Gastroesophageal sphincter (tissue), 4 donors: ENCODE data around the gene TSHZ2. TPM values are rescaled to one million over a fixed set of nuclear protein-coding genes. Genes with fewer than 3 reads are reported as not detected.

Experiments
- ATAC-seq: fragments of 150-250 bp; one replicate; pipeline ENCODE4 v1.9.1; 2016; ENCODE audit warnings: mild to moderate bottlenecking, moderate library complexity
- H3K27ac ChIP-seq, 4 donors: fragments of 200-600 bp; sonication (generic) in 3 of 4; 1 replicate in 3 of 4; 2 replicates in 1 of 4; pipeline ENCODE4 v1.5.1; 2016 to 2019
- H3K27me3 ChIP-seq: fragments of 200-600 bp; sonication (generic); one replicate; pipeline ENCODE4 v1.5.1; 2019
- H3K36me3 ChIP-seq, 2 donors: fragments of 200-600 bp; sonication (generic); one replicate each; pipeline ENCODE4 v1.5.1; 2019; ENCODE audit warnings: control low read depth in 1 of 2
- H3K4me1 ChIP-seq, 3 donors: fragments of 200-600 bp; sonication (generic); 1 replicate in 2 of 3; 2 replicates in 1 of 3; pipeline ENCODE4 v1.5.1; 2016 to 2019; ENCODE audit warnings: control low read depth in 2 of 3
- H3K4me3 ChIP-seq, 2 donors: fragments of 200-600 bp; sonication (generic); one replicate each; pipeline ENCODE4 v1.5.1; 2019; ENCODE audit warnings: mild to moderate bottlenecking in 1 of 2, moderate library complexity in 1 of 2
- H3K9me3 ChIP-seq, 3 donors: fragments of 200-600 bp; sonication (generic); one replicate each; pipeline ENCODE4 v1.5.1; 2017 to 2019; ENCODE audit warnings: control low read depth in 2 of 3
- CTCF ChIP-seq, 4 experiments: fragments of 200-600 bp in 2 of 4; fragments of 450-650 bp in 2 of 4; sonication (generic) in 1 of 4; IDR thresholded peaks; one replicate each; pipeline ENCODE4 v1.5.1; 2017 to 2019; ENCODE audit warnings: antibody characterized with exemption in 4 of 4, mild to moderate bottlenecking in 2 of 4, moderate library complexity in 2 of 4
- EP300 ChIP-seq: sonication (generic); formaldehyde crosslinking; IDR thresholded peaks from one replicate; pipeline ENCODE4 v1.6.1; 2017; ENCODE audit warnings: antibody characterized with exemption, mild to moderate bottlenecking
- POLR2A ChIP-seq, 2 donors: fragments of 450-650 bp; IDR thresholded peaks; one replicate each; pipeline ENCODE4 v1.6.1; 2017; ENCODE audit warnings: antibody characterized with exemption in 2 of 2, mild to moderate bottlenecking in 2 of 2, moderate library complexity in 1 of 2
- POLR2AphosphoS5 ChIP-seq: sonication (generic); formaldehyde crosslinking; IDR thresholded peaks from one replicate; pipeline ENCODE4 v1.6.1; 2017; ENCODE audit warnings: antibody characterized with exemption
- WGBS, 2 donors: methylation state at CpG; one replicate each; pipeline ENCODE4 v1.1.5; 2018; ENCODE audit warnings: low coverage in 1 of 2; 5-methylcytosine and 5-hydroxymethylcytosine counted together
- total RNA-seq, 4 donors: library from RNA; depleted of rRNA; stranded (reverse); fragments of >200 nt; gene quantifications; one replicate each; pipeline ENCODE4 v1.1.0, GENCODE V29; 2016

TSHZ2 gene
- total RNA-seq, 4 donors from 2014 or later: 9.9 to 21.3 (median 12.2) TPM

GRCh38 chr20:53284256-53284655, 312.1 kb downstream of the TSHZ2 start:
- H3K36me3 ChIP-seq: no peaks in the 10 kb centered on the region
- no peak overlapping the region for H3K4me3 ChIP-seq
- 81 to 86% methylated on average over 9 to 11 of the region's 11 CpGs for WGBS, 2 donors
- no peaks in the 10 kb centered on the region for H3K27me3 ChIP-seq
- ATAC-seq: no peak
- no peaks in the 10 kb centered on the region for H3K4me1 ChIP-seq
- H3K27ac ChIP-seq: no peak overlapping the region
- TF ChIP-seq EP300: no peak
- no peak for TF ChIP-seq CTCF (IDR thresholded peaks at IDR 0.05)
- no peak for TF ChIP-seq POLR2AphosphoS5
- no peak for TF ChIP-seq POLR2A (IDR thresholded peaks at IDR 0.05)
- no peaks in the 10 kb centered on the region for H3K9me3 ChIP-seq

- no peak for TF ChIP-seq CTCF (IDR thresholded peaks at IDR 0.05)
- no peak overlapping the region for H3K4me3 ChIP-seq
- no peak for ATAC-seq
- no peak overlapping the region for H3K27ac ChIP-seq
- 74 to 100% methylated on average over 2 to 6 of the region's 11 CpGs for WGBS, 2 donors
- H3K9me3 ChIP-seq: no peaks in the 10 kb centered on the region
- no peaks in the 10 kb centered on the region for H3K4me1 ChIP-seq
- no peaks in the 10 kb centered on the region for H3K27me3 ChIP-seq
- no peaks in the 10 kb centered on the region for H3K36me3 ChIP-seq
Observed at GRCh38 chr20:53284696-53285095, 312.5 kb downstream of the TSHZ2 start.

DNA sequence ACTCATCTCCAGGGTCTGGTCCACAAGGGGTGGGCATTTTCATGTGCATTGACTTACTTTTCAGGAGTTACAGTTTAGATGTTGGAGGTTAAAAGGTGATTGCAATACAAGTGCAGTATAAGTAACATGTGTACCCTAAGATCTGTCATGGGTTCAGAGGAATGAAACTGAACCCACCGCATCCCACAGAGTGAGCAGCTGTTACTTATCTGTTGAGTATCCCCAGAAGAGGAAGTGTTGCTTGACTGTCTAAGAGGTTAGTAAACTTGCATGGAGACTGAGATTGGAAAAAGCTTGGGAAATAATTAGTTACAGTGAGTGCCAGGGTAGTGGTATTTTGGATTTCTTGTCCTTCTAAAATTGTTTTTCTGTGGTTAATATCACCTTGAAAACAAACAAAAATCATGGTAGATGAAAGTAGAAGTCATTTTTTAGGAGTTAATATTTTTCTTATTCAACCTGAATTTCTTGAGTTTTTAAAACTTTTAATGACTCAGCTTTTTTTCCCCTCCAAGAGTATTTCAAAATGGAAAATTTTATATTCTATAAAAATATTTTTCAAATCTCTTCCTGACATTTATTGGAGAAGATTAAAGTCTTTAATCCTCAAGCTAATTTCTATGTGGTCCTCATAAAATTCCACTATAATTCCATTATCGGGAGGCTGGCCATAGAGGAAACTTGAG, 315.3 kb downstream of the TSHZ2 start:
- Histone ChIP-seq H3K4me1 (no peaks in the 10 kb centered on the region), H3K4me3 (no peak overlapping the region), H3K9me3 (no peaks in the 10 kb centered on the region), H3K36me3 (no peaks in the 10 kb centered on the region), H3K27ac (no peak overlapping the region), H3K27me3 (no peaks in the 10 kb centered on the region)
- TF ChIP-seq CTCF (IDR thresholded peaks at IDR 0.05) (no peak), EP300 (no peak), POLR2A (IDR thresholded peaks at IDR 0.05) (no peak), POLR2AphosphoS5 (no peak)
- ATAC-seq: no peak
- 63 to 100% methylated on average over 1 to 2 of the region's 2 CpGs for WGBS, 2 donors

GRCh38 chr20:53291548-53291947, 319.4 kb downstream of the TSHZ2 start:
- TF ChIP-seq CTCF (IDR thresholded peaks at IDR 0.05): no peak
- no peak for TF ChIP-seq POLR2AphosphoS5
- TF ChIP-seq POLR2A (IDR thresholded peaks at IDR 0.05): no peak
- TF ChIP-seq EP300: no peak
- Histone ChIP-seq H3K27me3 (no peaks in the 10 kb centered on the region), H3K36me3 (no peaks in the 10 kb centered on the region), H3K9me3 (no peaks in the 10 kb centered on the region), H3K27ac (no peak overlapping the region), H3K4me3 (no peak overlapping the region), H3K4me1 (no peaks in the 10 kb centered on the region)
- no peak for ATAC-seq
- WGBS, 2 donors: 80 to 96% methylated on average over 1 to 3 of the region's 3 CpGs

DNA sequence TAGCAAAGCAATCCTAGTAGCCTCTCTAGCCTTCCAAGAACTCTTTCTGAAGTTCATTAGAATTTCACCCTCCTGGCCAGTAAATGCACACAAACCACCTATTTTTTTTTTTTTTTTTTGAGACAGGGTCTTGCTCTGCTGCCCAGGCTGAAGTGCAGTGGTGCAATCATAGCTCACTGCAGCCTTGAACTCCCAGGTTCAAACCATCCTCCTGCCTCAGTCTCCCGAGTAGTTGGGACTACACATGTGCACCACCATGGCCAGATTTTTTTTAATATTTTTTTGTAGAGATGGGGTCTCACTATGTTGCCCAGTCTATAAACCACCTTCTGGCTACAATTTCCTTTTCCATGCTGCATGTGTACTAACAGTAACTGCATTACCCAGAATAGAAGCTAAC, 320.2 kb downstream of the TSHZ2 start:
- TF ChIP-seq POLR2A (IDR thresholded peaks at IDR 0.05): no peak
- no peak for TF ChIP-seq EP300
- TF ChIP-seq CTCF (IDR thresholded peaks at IDR 0.05): no peak
- no peak for TF ChIP-seq POLR2AphosphoS5
- no peaks in the 10 kb centered on the region for H3K4me1 ChIP-seq
- no peaks in the 10 kb centered on the region for H3K36me3 ChIP-seq
- H3K4me3 ChIP-seq: no peak overlapping the region
- ATAC-seq: no peak
- peaks cover 3% of the 10 kb centered on the region for H3K27me3 ChIP-seq
- 100% methylated on average over 1 of the region's 1 CpG for WGBS, 2 donors
- no peaks in the 10 kb centered on the region for H3K9me3 ChIP-seq
- H3K27ac ChIP-seq: no peak overlapping the region
